SK-N-SH (cell line): ENCODE measurements around the gene LSMEM2. TPM values are rescaled to one million over a fixed set of nuclear protein-coding genes. Genes with fewer than 3 reads are reported as not detected.
A peak's percentile ranks its signal among the peaks of the same experiment; 100 is the strongest.

Source experiments
- CTCF ChIA-PET: fragments of 300-600, 350-600 bp; formaldehyde crosslinking; extraction: SDS; loops from one replicate; lab custom pipeline; 2021; lab: Yijun Ruan, JAX
- POLR2A ChIA-PET: fragments of 350-600 bp; sonication (Branson Sonifier 250); formaldehyde crosslinking; extraction: SDS; loops from one replicate; lab custom pipeline; 2020; ENCODE audit warnings: antibody characterized with exemption, inconsistent platforms; lab: Yijun Ruan, JAX
- DNase-seq: peaks from one replicate; pipeline ENCODE4 v3.0.0; 2012
- H2AFZ ChIP-seq: fragments of 200-600 bp; sonication (generic); 2 replicates; pipeline ENCODE4 v1.8.1; 2016; ENCODE audit warnings: antibody characterized with exemption, mild to moderate bottlenecking, low read depth
- H3F3A ChIP-seq: fragments of 200-600 bp; sonication (generic); replicated peaks from 2 replicates; pipeline ENCODE3; 2016; ENCODE audit warnings: antibody characterized with exemption, mild to moderate bottlenecking; ENCODE audit not compliant: insufficient read depth
- H3K27ac ChIP-seq, 2 experiments: fragments of 200-500 bp in 1 of 2; fragments of 200-600 bp in 1 of 2; sonication (Bioruptor generic) in 1 of 2; sonication (generic), shearing (Covaris generic) in 1 of 2; 2 replicates each; pipeline versions ENCODE4 v1.5.1 to v1.6.1; 2014 to 2016; ENCODE audit warnings: low read depth in 2 of 2, inconsistent platforms in 1 of 2, low read length in 1 of 2, mild to moderate bottlenecking in 1 of 2, mixed read lengths in 1 of 2
- H3K27me3 ChIP-seq: fragments of 200-600 bp; sonication (generic), shearing (Covaris generic); 2 replicates; pipeline ENCODE4 v1.6.1; 2016; ENCODE audit warnings: mixed run types; ENCODE audit not compliant: insufficient read depth
- H3K36me3 ChIP-seq, 2 experiments: fragments of 200-500 bp in 1 of 2; fragments of 200-600 bp in 1 of 2; sonication (Bioruptor generic) in 1 of 2; sonication (generic) in 1 of 2; replicated peaks in 1 of 2; 2 replicates each; pipeline versions ENCODE3 to v1.5.1; 2014 to 2016; ENCODE audit warnings: low read length in 1 of 2, mild to moderate bottlenecking in 1 of 2; ENCODE audit not compliant: insufficient read depth in 2 of 2, control insufficient read depth in 1 of 2
- H3K4me1 ChIP-seq, 2 experiments: fragments of 200-500 bp in 1 of 2; fragments of 200-600 bp in 1 of 2; sonication (Bioruptor generic) in 1 of 2; sonication (generic), shearing (Covaris generic) in 1 of 2; 2 replicates each; pipeline versions ENCODE4 v1.5.1 to v1.6.1; 2014 to 2016; ENCODE audit warnings: low read depth in 1 of 2, low read length in 1 of 2, mixed run types in 1 of 2; ENCODE audit not compliant: insufficient read depth in 2 of 2, control insufficient read depth in 1 of 2
- H3K4me2 ChIP-seq: fragments of 200-600 bp; sonication (generic), shearing (Covaris generic); 2 replicates; pipeline ENCODE4 v1.6.1; 2017; ENCODE audit warnings: mixed run types
- H3K4me3 ChIP-seq, 2 experiments: fragments of 200-500 bp in 1 of 2; fragments of 200-600 bp in 1 of 2; sonication (Bioruptor generic) in 1 of 2; sonication (generic), shearing (Covaris generic) in 1 of 2; 2 replicates each; pipeline versions ENCODE4 v1.5.1 to v1.8.1; 2014 to 2016; ENCODE audit warnings: low read depth in 2 of 2, inconsistent platforms in 1 of 2, low read length in 1 of 2, mild to moderate bottlenecking in 1 of 2, mixed read lengths in 1 of 2, moderate library complexity in 1 of 2
- H3K79me2 ChIP-seq: fragments of 200-600 bp; sonication (generic); 2 replicates; pipeline ENCODE4 v1.8.1; 2017; ENCODE audit warnings: mild to moderate bottlenecking; ENCODE audit not compliant: insufficient read depth
- H3K9ac ChIP-seq: fragments of 200-600 bp; sonication (generic); 2 replicates; pipeline ENCODE4 v1.6.1; 2017; ENCODE audit warnings: mixed run types
- H3K9me2 ChIP-seq: fragments of 200-600 bp; sonication (generic); 2 replicates; pipeline ENCODE4 v1.6.1; 2017; ENCODE audit warnings: mixed run types
- H3K9me3 ChIP-seq: fragments of 200-600 bp; sonication (generic); 2 replicates; pipeline ENCODE4 v1.6.1; 2017; ENCODE audit warnings: mixed run types, mild to moderate bottlenecking, moderate library complexity
- H4K20me1 ChIP-seq: fragments of 200-600 bp; sonication (generic); 2 replicates; pipeline ENCODE4 v1.6.1; 2017; ENCODE audit warnings: mild to moderate bottlenecking, mixed run types; ENCODE audit not compliant: insufficient read depth
- CHD2 ChIP-seq: fragments of 150-350 bp; IDR thresholded peaks from 2 replicates; pipeline ENCODE4 v1.6.1; 2018; ENCODE audit warnings: low read length; ENCODE audit not compliant: partially characterized antibody
- ELF1 ChIP-seq: IDR thresholded peaks from 2 replicates; pipeline ENCODE4 v1.4.0; 2012
- EZH2phosphoT487 ChIP-seq: fragments of 200-600 bp; sonication (generic); IDR thresholded peaks from 2 replicates; pipeline ENCODE4 v1.6.1; 2017; ENCODE audit warnings: low read depth, mixed run types, mild to moderate bottlenecking, antibody characterized with exemption, moderate library complexity, borderline replicate concordance
- FOXJ3 ChIP-seq: sonication (generic); formaldehyde crosslinking; IDR thresholded peaks from 2 replicates; pipeline ENCODE4 v1.5.1; 2020; ENCODE audit warnings: mild to moderate bottlenecking, missing genetic modification reagents
- FOXM1 ChIP-seq: IDR thresholded peaks from 2 replicates; pipeline ENCODE4 v1.4.0; 2012; ENCODE audit warnings: low read depth, mild to moderate bottlenecking
- JUND ChIP-seq: IDR thresholded peaks from 2 replicates; pipeline ENCODE4 v1.4.0; 2012
- MAX ChIP-seq: IDR thresholded peaks from 2 replicates; pipeline ENCODE4 v1.4.0; 2012; ENCODE audit warnings: low read depth
- MEF2A ChIP-seq: IDR thresholded peaks from 2 replicates; pipeline ENCODE4 v1.4.0; 2012; ENCODE audit warnings: low read depth, borderline replicate concordance
- NRF1 ChIP-seq: IDR thresholded peaks from 2 replicates; pipeline ENCODE4 v1.6.1; 2012; ENCODE audit warnings: low read depth, mild to moderate bottlenecking, low read length
- PBX3 ChIP-seq: IDR thresholded peaks from 2 replicates; pipeline ENCODE4; 2012
- RAD21 ChIP-seq: IDR thresholded peaks from 2 replicates; pipeline ENCODE4 v1.6.1; 2012; ENCODE audit warnings: mild to moderate bottlenecking, low read length
- RCOR1 ChIP-seq: fragments of 150-350 bp; IDR thresholded peaks from 2 replicates; pipeline ENCODE4 v1.6.1; 2017; ENCODE audit warnings: antibody characterized with exemption, low read length
- RFX5 ChIP-seq: IDR thresholded peaks from 2 replicates; pipeline ENCODE4 v1.6.1; 2012; ENCODE audit warnings: mild to moderate bottlenecking, improper control_type of control experiment, low read length
- SIN3A ChIP-seq: IDR thresholded peaks from 2 replicates; pipeline ENCODE4 v1.6.1; 2012; ENCODE audit warnings: low read depth, mild to moderate bottlenecking, low read length, moderate library complexity, borderline replicate concordance
- SMC3 ChIP-seq: IDR thresholded peaks from 2 replicates; pipeline ENCODE4 v1.6.1; 2012; ENCODE audit warnings: low read depth, low read length, improper control_type of control experiment
- TCF12 ChIP-seq: IDR thresholded peaks from 2 replicates; pipeline ENCODE4 v1.4.0; 2012
- TEAD4 ChIP-seq: IDR thresholded peaks from 2 replicates; pipeline ENCODE4 v1.4.0; 2012; ENCODE audit warnings: mild to moderate bottlenecking, borderline replicate concordance; ENCODE audit not compliant: insufficient read depth
- ZBTB33 ChIP-seq: IDR thresholded peaks from 2 replicates; pipeline ENCODE4 v1.4.0; 2012; ENCODE audit warnings: low read depth, borderline replicate concordance
- WGBS: methylation state at CpG from one replicate; pipeline ENCODE4 v1.1.6; 2017; ENCODE audit warnings: low lambda C conversion rate; 5-methylcytosine and 5-hydroxymethylcytosine counted together
- polyA plus RNA-seq, 3 experiments: library from polyadenylated mRNA; depleted of rRNA; stranded (reverse); fragments of >200 nt; gene quantifications; 2 replicates each; pipeline ENCODE4 v1.2.3, GENCODE V29; 2012

The LSMEM2 gene
- polyA plus RNA-seq, 1 of the 3 experiments (the other 2 are of a cell fraction): 0.03 TPM

GRCh38 chr3:50259432-50260026 is 19.4 kb upstream of the LSMEM2 start:
- Histone ChIP-seq H3K4me3 (peak overlapping the region in 1 of 2 experiments; percentile 60; a peak in 1 of 4 replicates), H3F3A (peaks cover 46% of the 10 kb centered on the region), H3K79me2 (peaks cover 18% of the 10 kb centered on the region), H3K27ac (peak overlapping the region; percentile 56 to 73; a peak in 3 of 4 replicates), H3K4me1 (peaks cover 18 to 24% of the 10 kb centered on the region in 2 experiments; a peak in 3 of 4 replicates), H2AFZ (no peak overlapping the region), H3K27me3 (no peaks in the 10 kb centered on the region), H3K9ac (no peak overlapping the region; the same call in 1 of the 2 replicates), H3K36me3 (peaks cover 22 to 38% of the 10 kb centered on the region in 2 experiments), H3K9me3 (no peaks in the 10 kb centered on the region), H4K20me1 (peaks cover 7% of the 10 kb centered on the region), H3K9me2 (no peaks in the 10 kb centered on the region), H3K4me2 (peak overlapping the region; percentile 93; the same call in 1 of the 2 replicates)
- no peak for DNase-seq
- ChIA-PET CTCF (interaction anchor here (0.7 to 61.6 kb wide), 21 partner anchors 8 to 164 kb away, joined by 3 to 1375 read pairs (median 4); partner anchors contain the start of genes GNAI2, GNAT1, HYAL2 and SEMA3B), POLR2A (interaction anchor here (0.6 to 1.8 kb wide), 9 partner anchors 10 to 310 kb away, joined by 3 to 10 read pairs (median 4); partner anchors contain the start of genes GNAI2, HEMK1, IFRD2 and LSMEM2)
- TF ChIP-seq SMC3 (no peak), ZBTB33 (peak; percentile 6; the same call in 1 of the 2 replicates)
- WGBS: 78% methylated on average over 14 of the region's 18 CpGs

- no peaks in the 10 kb centered on the region for H3K9me3 ChIP-seq
- TF ChIP-seq RAD21 (peak; percentile 71), FOXJ3 (CRISPR knock-in tag) (no peak), SMC3 (peak; percentile 74), TEAD4 (0 out of 2 replicates have a peak, but pooled peaks have one; percentile 42), PBX3 (peak; percentile 53), RCOR1 (peak; percentile 56; the same call in 1 of the 2 replicates), JUND (peak; percentile 56; the same call in 1 of the 2 replicates), SIN3A (peak; percentile 59; the same call in 1 of the 2 replicates), CHD2 (peak; percentile 17), NRF1 (no peak), ZBTB33 (0 out of 2 replicates have a peak, but pooled peaks have one; percentile 3), ELF1 (no peak), FOXM1 (peak; percentile 53; the same call in 1 of the 2 replicates), MAX (peak; percentile 71), EZH2phosphoT487 (no peak), MEF2A (no peak), TCF12 (peak; percentile 16; the same call in 1 of the 2 replicates), RFX5 (0 out of 2 replicates have a peak, but pooled peaks have one; percentile 30)
Observed at GRCh38 chr3:50260027-50260941, 18.6 kb upstream of the LSMEM2 start.

More at GRCh38 chr3:50260027-50260941, 18.6 kb upstream of the LSMEM2 start:
- Histone ChIP-seq H3K9me2 (no peaks in the 10 kb centered on the region), H2AFZ (no peak overlapping the region), H3K4me2 (peak overlapping the region; percentile 93), H3K27ac (peak overlapping the region; percentile 76 to 94), H3K4me1 (peaks cover 24 to 32% of the 10 kb centered on the region in 2 experiments; a peak in 3 of 4 replicates), H4K20me1 (no peaks in the 10 kb centered on the region), H3K27me3 (no peaks in the 10 kb centered on the region), H3K36me3 (peaks cover 21 to 32% of the 10 kb centered on the region in 2 experiments), H3K9ac (peak overlapping the region; percentile 90), H3K4me3 (peak overlapping the region; percentile 59 to 60), H3K79me2 (peaks cover 15% of the 10 kb centered on the region), H3F3A (peaks cover 51% of the 10 kb centered on the region)
- ChIA-PET CTCF (interaction anchor here (0.6 to 61.6 kb wide), 25 partner anchors 8 to 349 kb away, joined by 3 to 1375 read pairs (median 3); partner anchors contain the start of genes GNAI2, GNAT1, HYAL2 and HYAL3), POLR2A (interaction anchor here (0.6 to 1.8 kb wide), 8 partner anchors 10 to 309 kb away, joined by 3 to 10 read pairs (median 4); partner anchors contain the start of genes GNAI2, HEMK1, IFRD2 and LSMEM2)
- peak; percentile 99 for DNase-seq
- 5% methylated on average over 11 of the region's 70 CpGs for WGBS
